Measurements from ENCODE around the gene NOP53.
A peak's percentile ranks its signal among the peaks of the same experiment; 100 is the strongest.
"Not testable (repeated sequence)": the region's sequence is repeated elsewhere in the genome, so short reads cannot be mapped to it uniquely, and the experiment has no call there.

Gene NOP53

DNA sequence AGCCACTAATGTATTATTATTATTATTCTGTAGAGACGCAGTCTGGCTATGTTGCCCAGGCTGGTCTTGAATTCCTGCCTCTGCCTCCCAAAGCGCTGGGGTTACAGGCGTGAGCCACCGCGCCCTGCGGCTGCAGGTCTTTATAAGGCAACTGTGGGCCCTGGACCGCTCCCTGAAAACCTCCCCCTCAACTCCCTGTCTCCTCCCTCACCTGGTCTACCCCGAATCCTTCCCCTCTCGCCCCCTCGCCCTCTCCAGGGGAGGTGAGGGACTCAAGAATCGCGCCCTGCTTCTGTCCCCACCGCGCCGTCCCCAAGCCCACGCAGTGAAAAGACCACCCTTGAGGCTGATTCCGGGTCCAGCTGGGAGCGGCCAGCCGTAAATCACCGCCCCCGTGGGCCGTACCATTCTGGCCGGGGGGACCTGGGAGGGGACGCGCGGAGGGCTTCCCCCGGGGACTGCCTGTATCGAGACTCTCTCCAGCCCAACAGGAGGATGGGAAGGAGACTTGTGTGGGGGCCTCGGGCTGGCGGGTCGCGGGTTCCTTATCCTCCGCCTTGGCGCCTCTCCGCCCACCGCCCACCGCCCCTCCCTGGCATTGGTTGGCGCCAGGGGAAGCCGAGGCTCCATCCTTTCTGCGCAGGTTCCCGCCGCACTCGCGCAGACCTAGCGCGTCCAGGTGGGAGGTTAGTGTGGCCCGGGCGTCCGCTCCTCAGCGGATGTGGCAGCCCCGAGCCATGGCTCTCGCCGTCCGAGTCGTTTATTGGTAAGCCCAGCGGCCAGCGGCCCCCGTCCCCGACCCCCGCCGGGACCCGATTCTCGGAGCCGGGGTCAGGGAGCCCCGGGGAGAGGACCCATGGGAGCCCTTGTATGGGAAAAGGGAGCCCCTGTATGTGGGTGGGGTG, 33.0 kb downstream of the NOP53 start, which contains the start of gene SELENOW:
TSS of gene SELENOW (plus strand) at position 655 of the 905 bp plus-strand sequence. CDS start at position 738, 83 bp downstream.
- peak; percentile 56 for DNase-seq

DNA sequence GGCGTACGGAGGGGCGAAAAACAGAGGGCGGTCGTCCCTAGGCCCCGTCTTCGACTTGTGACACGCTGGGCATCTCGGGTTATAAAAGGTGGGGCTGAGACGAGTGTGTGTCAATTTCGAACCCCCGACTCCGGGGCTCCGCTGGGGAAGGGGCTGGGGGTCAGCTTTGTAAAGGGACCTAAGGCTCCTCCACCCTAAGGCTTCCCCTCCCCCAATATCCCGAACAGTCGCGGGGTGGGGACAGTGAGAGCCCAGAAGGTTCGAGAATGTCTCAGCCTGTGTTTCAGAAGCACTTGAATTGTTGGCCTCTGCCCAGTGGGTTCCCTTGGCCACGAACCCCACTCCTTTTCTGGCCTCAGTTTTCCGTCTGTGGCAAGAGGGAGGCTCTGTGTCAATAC, 33.6 kb downstream of the NOP53 start:
- no peak for DNase-seq

DNA sequence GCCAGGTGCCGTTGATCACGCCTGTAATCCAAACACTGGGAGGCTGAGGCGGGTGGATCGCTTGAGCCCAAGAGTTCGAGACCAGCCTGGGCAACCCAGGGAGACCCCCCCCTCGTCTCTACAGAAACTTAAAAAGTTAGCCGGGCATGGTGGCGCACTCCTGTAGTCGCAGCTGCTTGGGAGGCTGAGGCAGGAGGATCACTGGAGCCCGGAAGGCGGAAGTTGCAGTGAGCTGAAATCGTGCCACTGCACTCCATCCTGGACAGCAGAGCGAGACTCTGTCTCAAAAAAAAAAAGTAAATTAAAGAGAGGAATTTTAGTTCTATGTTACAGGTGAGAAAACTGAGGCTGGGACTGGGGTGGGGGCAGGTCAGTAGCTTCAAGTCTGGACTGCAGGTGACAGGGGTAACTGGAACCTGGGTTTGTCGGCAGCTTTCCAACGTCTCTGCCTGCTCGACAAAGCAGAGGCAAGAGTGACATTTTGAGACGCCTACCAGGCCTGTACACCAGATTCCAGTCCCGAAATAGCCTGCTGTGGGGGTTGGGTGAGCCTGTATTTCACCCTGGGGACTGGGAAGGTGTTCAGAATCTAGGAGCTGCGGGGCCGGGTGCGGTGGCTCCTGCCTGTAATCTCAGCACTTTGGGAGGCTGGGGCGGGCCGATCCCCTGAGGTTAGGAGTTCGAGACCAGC, 34.3 kb downstream of the NOP53 start:
- DNase-seq, result no peak

DNA sequence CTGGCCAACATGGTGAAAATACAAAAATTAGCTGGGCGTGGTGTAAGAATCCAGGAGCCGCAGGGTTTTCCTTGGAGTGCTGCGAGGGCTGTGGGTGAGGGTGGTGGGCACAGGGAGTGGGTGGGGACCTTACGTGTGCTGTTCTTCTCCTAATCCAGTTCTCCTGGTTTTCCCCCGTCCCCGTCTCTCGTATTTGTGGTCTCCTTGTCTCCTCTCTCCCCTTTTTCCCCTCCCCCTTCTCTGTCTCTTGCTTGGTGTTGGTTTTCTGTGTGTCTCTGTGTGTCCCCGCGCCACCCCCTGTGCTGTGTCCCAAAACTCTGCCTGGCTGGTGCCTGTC, 34.8 kb downstream of the NOP53 start:
- DNase-seq, result no peak

DNA sequence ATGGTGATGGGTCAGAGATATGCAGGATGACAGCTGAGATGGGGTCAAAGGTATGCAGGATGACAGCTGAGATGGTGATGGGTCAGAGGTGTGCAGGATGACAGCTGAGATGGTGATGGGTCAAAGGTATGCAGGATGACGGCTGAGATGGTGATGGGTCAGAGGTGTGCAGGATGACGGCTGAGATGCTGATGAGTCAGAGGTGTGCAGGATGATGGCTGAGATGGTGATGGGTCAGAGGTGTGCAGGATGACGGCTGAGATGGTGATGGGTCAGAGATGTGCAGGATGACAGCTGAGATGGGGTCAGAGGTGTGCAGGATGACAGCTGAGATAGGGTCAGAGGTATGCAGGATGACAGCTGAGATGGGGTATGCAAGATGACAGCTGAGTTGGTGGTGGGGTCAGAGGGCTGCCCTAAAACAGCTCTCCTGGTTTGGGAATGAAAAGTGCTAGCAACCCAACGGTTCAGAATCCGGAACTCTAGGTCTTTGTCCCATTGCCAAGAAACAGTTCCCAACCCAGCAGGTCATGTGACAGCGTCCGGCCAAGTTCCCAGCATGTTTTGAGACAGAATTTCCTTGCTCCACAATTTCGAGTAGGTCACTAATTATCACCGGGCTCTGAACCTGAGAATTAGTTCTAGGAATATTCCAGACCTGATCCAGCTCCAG, 36.4 kb downstream of the NOP53 start:
- no peak for DNase-seq

DNA sequence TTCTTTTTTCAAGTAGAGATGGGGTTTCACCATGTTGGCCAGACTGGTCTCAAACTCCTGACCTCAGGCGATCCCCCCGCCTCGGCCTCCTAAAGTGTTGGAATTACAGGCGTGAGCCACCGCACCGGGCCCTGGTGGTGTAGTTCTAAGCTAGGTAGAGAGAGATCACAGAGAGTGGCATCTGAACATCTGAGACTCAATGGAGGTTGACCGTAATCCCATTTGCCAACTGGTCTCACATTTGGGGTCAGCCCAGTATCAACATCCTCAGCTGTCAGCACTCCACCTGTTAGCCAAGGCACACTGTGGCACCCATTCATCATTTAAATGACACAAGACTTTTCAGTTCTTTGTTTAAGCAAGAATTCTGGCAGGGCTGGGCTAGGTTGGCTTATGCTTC, 41.2 kb downstream of the NOP53 start:
- DNase-seq, result no peak

DNA sequence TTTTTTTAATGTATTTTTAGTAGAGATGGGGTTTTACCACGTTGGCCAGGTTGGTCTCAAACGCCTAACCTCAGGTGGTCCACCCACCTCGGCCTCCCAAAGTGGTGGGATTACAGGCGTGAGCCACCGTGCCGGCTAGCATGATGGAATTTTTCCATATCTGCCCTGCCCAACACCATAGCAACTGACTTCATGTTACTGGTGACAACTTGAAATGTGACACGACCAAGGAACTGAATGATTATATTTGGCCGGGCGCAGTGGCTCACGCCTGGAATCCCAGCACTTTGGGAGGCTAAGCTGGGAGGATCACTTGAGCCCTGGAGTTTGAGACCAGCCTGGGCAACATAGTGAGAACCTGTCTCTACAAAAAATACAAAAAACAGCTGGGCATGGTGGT, 42.0 kb downstream of the NOP53 start:
- not testable (repeated sequence) for DNase-seq

DNA sequence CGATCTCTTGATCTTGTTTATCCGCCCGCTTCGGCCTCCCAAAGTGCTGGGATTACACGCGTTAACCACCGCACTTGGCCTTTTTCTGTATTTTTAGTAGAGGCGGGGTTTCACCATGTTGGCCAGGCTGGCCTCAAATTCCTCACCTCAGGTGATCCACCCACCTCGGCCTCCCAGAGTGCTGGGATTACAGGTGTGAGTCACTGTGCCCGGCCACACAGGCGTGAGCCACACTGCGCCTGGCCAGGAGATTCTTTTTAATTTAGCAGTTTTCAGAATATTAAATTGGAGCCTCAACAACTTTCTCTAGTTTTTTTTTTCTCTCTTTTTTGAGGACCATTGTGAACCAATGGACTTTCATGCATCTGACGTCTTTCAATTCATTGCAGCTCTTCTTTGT, 44.5 kb downstream of the NOP53 start:
- DNase-seq, result not testable (repeated sequence)

DNA sequence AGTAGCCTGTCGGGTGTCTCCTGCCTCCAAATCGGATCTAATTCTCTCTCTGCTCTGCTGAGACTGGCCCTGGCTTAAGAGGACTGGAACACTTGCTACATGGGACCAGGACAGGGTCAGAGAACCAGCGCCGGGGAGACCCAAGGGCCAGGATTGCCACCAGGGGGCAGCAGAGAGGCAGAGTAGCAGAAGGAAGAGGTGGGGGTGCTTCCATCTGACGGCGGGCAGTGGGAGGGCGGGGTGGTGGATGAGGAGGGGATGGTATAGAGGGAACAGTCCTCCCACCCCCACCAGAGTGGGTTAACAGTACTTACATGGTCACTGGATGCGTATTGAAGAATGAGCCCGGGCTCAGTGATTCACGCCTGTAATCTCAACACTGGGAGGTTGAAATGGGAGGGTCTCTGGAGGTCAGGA, 45.1 kb downstream of the NOP53 start:
- DNase-seq, result no peak

DNA sequence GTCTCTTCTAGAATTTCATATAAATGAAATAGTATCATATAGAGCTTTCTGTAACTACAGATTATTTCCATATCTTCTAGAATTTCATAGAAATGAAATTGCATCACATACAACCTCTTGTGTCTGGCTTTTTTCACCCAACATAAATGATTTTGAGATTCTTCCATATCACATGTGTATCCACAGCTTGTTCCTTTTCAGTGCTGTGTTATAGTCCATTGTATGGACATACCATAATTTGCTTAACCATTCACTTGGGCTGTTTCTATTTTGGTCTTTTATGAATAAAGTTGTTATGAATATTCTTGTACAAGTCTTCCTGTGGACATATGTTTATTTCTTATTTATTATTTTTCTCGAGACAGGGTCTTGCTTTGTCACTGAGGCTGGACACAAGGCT, 47.3 kb downstream of the NOP53 start:
- no peak for DNase-seq

DNA sequence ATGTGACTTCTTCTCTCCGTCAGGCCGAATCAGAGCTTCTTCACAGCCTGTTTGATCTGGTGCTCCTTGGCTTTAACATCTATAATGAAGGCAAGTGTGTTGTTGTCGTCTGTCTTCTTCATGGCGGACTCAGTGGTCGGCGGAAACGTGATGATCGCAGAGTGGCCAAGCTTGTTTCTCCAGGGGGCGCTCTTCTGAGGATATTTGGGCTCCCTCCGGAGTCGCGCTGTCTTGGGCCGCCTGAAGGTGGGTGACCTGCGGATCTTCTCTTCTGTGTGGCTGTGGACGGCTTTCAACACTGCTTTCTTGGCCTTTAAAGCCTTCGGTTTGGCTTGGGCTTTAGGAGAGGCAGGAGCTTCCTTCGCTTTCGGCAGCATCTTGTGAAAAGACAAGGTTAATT, 49.2 kb downstream of the NOP53 start:
- DNase-seq, result no peak

DNA sequence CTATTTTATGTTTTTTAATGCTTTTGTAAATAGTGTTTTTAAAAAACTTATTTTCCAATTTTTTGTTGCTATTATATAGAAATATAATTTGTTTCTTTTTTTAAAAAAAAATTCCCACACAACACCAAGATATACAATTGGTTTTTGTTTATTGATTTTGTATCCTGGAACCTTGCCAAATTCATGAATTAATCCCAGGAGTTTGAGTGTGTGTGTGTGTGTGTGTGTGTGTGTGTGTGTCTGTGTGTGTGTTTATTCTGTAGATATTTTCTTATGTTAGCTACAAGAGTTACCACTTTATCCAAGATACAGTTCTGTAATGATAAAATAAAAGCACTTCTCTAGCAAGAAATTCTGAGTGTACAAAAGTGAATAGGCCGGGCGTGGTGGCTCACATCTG, 51.4 kb downstream of the NOP53 start:
- no peak for DNase-seq

DNA sequence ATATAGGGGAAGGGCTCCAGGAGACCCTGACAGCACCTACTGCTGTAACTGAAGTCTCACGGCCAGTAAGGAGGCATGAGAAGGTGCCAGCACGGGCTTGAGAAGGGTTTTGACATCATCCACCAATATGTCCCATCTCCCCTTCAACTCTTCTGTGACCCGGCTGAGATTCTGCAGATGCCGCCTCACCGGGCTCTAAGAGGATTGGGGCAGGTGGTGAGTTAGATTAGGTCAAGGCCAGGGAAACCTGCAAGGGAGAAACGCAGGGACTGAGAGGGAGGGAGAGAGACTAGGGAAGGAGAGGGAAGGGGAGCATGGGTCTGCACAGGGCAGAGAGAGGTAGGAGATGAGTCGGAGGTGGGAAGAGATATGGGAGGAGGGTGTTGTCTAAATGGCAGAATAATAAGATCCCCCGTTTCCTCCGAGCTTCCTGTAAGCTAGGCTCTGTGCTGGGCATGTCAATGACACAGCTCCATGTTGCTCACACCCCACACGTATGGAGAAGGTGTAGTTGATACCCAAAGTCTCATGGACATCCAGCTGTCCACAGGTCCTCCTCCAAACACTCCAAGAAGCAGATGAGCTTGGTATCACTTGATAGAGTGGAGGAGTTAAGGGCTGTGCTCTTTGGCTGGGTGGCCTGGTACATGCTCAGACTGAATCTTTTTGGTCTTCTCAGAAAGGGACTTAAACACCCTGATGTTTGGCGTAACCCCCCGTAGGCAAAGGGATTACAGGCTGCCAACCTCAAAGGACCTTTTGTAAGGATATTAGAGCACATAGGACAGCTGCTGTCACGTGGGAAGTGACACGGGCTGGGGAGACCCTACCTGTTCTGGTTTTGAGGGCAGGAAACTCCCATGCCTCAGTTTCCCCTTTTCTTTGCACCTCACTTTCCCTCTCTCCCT, 52.9 kb downstream of the NOP53 start:
- DNase-seq, result no peak

DNA sequence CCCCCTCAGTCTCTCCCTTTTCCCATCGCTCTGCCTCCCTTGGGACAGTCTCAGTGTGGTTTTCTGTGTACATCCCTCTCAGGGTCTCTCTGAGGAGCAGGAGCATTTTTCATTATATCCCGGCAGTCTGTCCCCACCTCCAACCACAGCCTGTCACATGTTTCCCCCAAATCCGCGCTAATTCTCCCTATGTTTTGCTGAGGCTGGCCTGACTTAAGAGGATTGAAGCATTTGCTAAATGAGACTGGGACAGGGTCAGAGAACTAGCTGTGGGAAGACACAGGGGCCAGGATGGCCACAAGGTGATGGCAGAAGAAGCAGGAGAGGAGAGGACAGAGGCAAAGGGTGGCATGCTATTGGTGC, 53.5 kb downstream of the NOP53 start:
- DNase-seq, result no peak

DNA sequence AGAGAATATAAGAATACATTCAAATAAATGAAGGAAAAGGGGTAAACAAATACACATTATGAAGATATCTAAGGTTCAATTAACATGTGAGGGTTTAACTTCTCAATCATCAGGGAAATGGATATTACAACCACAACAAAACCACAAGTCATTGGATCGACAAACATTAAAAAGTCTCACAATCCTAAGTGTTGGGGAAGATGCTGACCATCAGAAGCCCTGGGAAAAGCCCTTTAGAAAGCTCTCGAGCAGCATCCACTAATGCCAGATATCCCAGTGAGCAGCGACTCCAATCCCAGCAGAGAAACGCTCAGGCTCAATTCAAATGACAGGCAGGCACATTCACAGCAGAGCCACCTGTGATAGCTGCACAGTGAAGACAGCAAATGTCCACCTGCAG, 55.9 kb downstream of the NOP53 start:
- DNase-seq, result no peak

DNA sequence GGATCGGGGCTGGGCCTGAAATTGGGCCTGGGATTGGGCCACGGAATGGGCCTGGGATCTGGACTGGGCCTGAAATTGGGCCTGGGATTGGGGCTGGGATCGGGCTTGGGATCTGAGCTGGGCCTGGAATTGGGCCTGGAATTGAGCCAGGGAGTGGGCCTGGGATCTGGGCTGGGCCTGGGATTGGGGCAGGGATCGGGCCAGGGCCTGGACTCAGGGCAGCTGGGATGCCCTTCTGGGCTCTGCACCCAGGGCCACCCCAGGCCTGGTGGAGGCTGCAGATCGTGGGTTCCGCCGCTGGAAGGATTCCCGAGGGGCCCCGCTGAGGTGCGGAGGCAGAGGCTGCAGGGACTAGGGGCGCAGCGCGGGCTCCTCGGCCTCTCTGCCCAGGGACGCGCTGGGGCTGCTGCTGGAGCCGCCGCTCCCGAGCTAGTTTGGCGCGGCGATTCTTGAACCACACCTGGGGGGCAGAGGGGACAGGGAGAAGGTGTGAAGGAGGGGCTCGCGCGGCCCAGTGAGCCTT, 57.2 kb downstream of the NOP53 start:
- DNase-seq, result no peak

DNA sequence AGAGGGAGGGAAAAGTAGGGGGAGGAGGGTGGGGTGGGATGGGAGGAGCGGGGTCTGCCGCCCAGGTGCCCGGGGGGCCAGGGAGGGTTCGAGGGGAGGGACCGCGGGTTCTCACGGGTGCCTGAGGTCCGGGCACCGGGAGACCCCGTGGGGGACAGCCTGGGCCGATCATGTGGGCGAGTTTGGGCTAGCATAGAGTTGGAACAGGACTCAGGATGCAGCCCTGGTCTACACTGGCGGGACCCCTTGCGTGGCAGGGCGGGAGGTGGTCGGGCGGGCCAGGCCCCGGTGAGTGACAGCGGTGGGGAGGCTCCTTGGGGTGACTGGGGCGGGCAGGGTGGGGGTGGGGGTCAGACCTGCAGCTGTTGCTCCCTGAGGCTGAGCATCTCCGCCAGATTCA, 57.8 kb downstream of the NOP53 start:
- DNase-seq, result not testable (repeated sequence)

DNA sequence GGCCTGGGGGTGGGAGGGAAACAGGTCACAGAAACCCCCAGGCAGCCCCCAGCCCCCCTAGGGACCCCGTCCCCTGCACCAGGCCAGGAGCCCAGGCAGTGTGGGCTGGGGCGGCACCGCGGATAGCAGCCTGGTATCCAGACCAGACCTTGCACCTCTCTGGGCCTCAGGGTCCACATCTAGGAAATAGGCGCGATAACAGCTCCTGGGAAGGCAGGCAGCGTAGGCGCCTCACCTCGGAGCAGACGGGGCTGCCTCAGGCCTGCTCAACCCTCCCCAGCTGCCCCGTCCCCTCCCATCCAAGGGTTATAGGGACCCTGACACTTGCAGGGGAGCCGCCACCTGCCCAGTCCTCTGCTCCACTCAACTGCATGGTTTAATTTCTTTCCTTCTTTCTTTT, 58.3 kb downstream of the NOP53 start:
- not testable (repeated sequence) for DNase-seq

DNA sequence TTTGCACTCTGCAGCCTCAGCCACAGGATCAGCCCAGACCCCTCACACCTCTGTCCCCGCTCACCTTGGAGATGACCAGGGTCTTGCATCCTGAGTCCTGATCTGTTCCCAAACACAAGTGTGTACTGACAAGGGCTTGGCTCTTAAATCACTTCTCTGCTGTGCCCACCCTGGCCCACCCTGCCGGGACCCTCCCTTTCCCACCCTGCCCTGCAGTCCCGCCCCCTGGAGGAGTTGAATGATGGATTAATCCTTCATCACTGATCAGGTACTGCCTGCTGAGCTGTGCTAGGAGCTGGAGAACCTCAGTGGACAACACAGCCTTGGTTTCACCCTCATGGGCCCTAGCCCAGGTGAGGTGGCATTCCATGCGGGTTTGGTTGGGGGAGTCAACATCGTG, 59.1 kb downstream of the NOP53 start, which contains the start of gene TPRX1:
TSS of gene TPRX1 (minus strand) at position 101 of the 400 bp plus-strand sequence. CDS start at position 89, 12 bp downstream.
- not testable (repeated sequence) for DNase-seq

DNA sequence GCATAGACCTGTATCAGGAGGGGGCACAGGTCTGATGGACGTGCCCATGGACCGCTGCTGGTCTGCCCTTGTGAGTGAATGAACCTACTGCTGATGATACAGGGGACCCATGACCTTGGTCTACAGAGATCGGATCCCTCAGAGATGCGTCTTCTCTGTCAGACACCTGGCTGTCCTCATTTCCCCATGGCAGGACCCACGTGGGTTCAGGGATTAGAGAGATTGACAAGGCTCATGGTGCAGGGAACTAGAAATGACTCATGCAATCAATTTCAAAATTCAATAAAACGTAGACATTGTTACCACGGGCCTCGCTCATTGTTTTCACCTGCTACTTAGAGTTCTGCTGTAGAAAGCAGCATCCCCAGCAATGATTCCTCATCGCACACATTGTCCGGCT, 60.0 kb downstream of the NOP53 start:
- no peak for DNase-seq

DNA sequence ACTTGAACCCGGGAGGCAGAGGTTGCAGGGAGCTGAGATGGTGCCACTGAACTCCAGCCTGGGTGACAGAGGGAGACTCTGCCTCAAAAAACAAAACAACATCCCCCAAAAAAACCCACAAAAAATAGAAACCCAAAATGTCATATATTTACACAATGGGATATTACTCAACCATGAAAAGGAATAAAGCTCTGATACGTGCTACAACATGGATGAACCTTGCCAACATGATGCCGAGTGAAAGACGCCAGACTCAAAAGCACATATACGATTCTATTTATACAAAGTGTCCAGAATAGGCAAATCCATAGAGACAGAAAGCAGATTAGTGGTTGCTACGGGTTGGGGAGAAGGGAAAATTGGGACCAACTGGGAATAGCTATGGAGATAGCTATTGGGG, 61.1 kb downstream of the NOP53 start:
- DNase-seq, result no peak

Data from NCI-H1436 treated with DMSO at 0.1 percent for 48 hours (cell line).